ENCODE data around the gene PRRC2B. TPM values are rescaled to one million over a fixed set of nuclear protein-coding genes. Genes with fewer than 3 reads are reported as not detected.

PRRC2B gene
- total RNA-seq, 2 experiments from 2014 or later, result 242 to 293 TPM

- CTCF ChIA-PET, result interaction anchor here (0.7 to 5.1 kb wide), 15 partner anchors 9 to 155 kb away, joined by 3 to 36 read pairs (median 4); partner anchors contain the start of gene POMT1
- Mint-ChIP-seq H3K4me3 (peak overlapping the region; percentile 70), H3K4me1 (peaks cover 92% of the 10 kb centered on the region), H3K27ac (peak overlapping the region; percentile 86), H3K9me3 (ENCODE audit: low read depth) (no peaks in the 10 kb centered on the region), H3K36me3 (peaks cover 21% of the 10 kb centered on the region), H3K27me3 (no peaks in the 10 kb centered on the region)
- ATAC-seq (no peak), DNase-seq (no peak)
Observed at GRCh38 chr9:131405428-131405827, 11.5 kb downstream of the PRRC2B start.

- peaks cover 90% of the 10 kb centered on the region for H3K4me1 Mint-ChIP-seq
- H3K9me3 Mint-ChIP-seq (ENCODE audit: low read depth), result no peaks in the 10 kb centered on the region
- peaks cover 21% of the 10 kb centered on the region for H3K36me3 Mint-ChIP-seq
- DNase-seq (no peak), ATAC-seq (no peak)
- H3K4me3 Mint-ChIP-seq, result peak overlapping the region; percentile 70
- CTCF ChIA-PET, result interaction anchor here (0.7 to 5.1 kb wide), 15 partner anchors 7 to 98 kb away, joined by 3 to 36 read pairs (median 4); partner anchors contain the start of gene POMT1
- peak overlapping the region; percentile 86 for H3K27ac Mint-ChIP-seq
- no peaks in the 10 kb centered on the region for H3K27me3 Mint-ChIP-seq
Observed at GRCh38 chr9:131405858-131406537, 12.1 kb downstream of the PRRC2B start.

- Mint-ChIP-seq H3K27me3 (no peaks in the 10 kb centered on the region), H3K4me1 (peaks cover 90% of the 10 kb centered on the region), H3K4me3 (peak overlapping the region; percentile 70), H3K9me3 (ENCODE audit: low read depth) (no peaks in the 10 kb centered on the region), H3K36me3 (peaks cover 18% of the 10 kb centered on the region), H3K27ac (peak overlapping the region; percentile 86)
- ATAC-seq, result peak; percentile 29
- CTCF ChIA-PET, result interaction anchor here (0.8 to 5.1 kb wide), 12 partner anchors 8 to 78 kb away, joined by 3 to 36 read pairs (median 6); no protein-coding TSS in a partner anchor
- no peak for DNase-seq
Observed at GRCh38 chr9:131406563-131407436, 12.9 kb downstream of the PRRC2B start.

GRCh38 chr9:131407717-131408195, 13.9 kb downstream of the PRRC2B start:
- Mint-ChIP-seq H3K27me3 (no peaks in the 10 kb centered on the region), H3K4me1 (peaks cover 89% of the 10 kb centered on the region), H3K4me3 (peak overlapping the region; percentile 70), H3K9me3 (ENCODE audit: low read depth) (no peaks in the 10 kb centered on the region), H3K27ac (peak overlapping the region; percentile 86), H3K36me3 (peaks cover 15% of the 10 kb centered on the region)
- peak; percentile 74 for ATAC-seq
- CTCF ChIA-PET, result interaction anchor here (0.5 to 5.1 kb wide), 12 partner anchors 9 to 153 kb away, joined by 3 to 36 read pairs (median 5); no protein-coding TSS in a partner anchor
- DNase-seq, result peak; percentile 76

GRCh38 chr9:131409458-131409992, 15.6 kb downstream of the PRRC2B start:
- Mint-ChIP-seq H3K27ac (peak overlapping the region; percentile 88), H3K4me1 (peaks cover 85% of the 10 kb centered on the region), H3K27me3 (no peaks in the 10 kb centered on the region), H3K36me3 (peaks cover 22% of the 10 kb centered on the region), H3K9me3 (ENCODE audit: low read depth) (no peaks in the 10 kb centered on the region), H3K4me3 (peak overlapping the region; percentile 44)
- ATAC-seq (no peak), DNase-seq (no peak)
- CTCF ChIA-PET, result no interaction called here

- ATAC-seq (peak; percentile 16), DNase-seq (peak; percentile 72)
- Mint-ChIP-seq H3K4me1 (peaks cover 83% of the 10 kb centered on the region), H3K36me3 (peaks cover 23% of the 10 kb centered on the region), H3K9me3 (ENCODE audit: low read depth) (no peaks in the 10 kb centered on the region), H3K27ac (peak overlapping the region; percentile 88), H3K27me3 (no peaks in the 10 kb centered on the region), H3K4me3 (peak overlapping the region; percentile 44)
- CTCF ChIA-PET, result interaction anchor here (1.3 kb wide), 1 partner anchor 11 kb away, joined by 3 read pairs; no protein-coding TSS in a partner anchor
Observed at GRCh38 chr9:131410044-131410491, 16.2 kb downstream of the PRRC2B start.

- Mint-ChIP-seq H3K4me3 (no peak overlapping the region), H3K36me3 (peaks cover 25% of the 10 kb centered on the region), H3K4me1 (peaks cover 81% of the 10 kb centered on the region), H3K27me3 (no peaks in the 10 kb centered on the region), H3K9me3 (ENCODE audit: low read depth) (no peaks in the 10 kb centered on the region), H3K27ac (no peak overlapping the region)
- ATAC-seq (no peak), DNase-seq (no peak)
- CTCF ChIA-PET, result interaction anchor here (1.0 to 1.3 kb wide), 3 partner anchors 15 to 62 kb away, joined by 3 to 4 read pairs (median 4); no protein-coding TSS in a partner anchor
Observed at GRCh38 chr9:131411719-131412681, 18.1 kb downstream of the PRRC2B start.

- H3K9me3 Mint-ChIP-seq (ENCODE audit: low read depth), result no peaks in the 10 kb centered on the region
- peaks cover 83% of the 10 kb centered on the region for H3K4me1 Mint-ChIP-seq
- ATAC-seq, result no peak
- peak overlapping the region; percentile 13 for H3K4me3 Mint-ChIP-seq
- H3K27ac Mint-ChIP-seq, result peak overlapping the region; percentile 84
- no peak for DNase-seq
- peaks cover 27% of the 10 kb centered on the region for H3K36me3 Mint-ChIP-seq
- CTCF ChIA-PET, result interaction anchor here (0.6 to 3.5 kb wide), 5 partner anchors 9 to 67 kb away, joined by 3 to 17 read pairs (median 5); no protein-coding TSS in a partner anchor
- H3K27me3 Mint-ChIP-seq, result no peaks in the 10 kb centered on the region
Observed at GRCh38 chr9:131416509-131416908, 22.6 kb downstream of the PRRC2B start.

GRCh38 chr9:131417264-131418142, 23.6 kb downstream of the PRRC2B start:
- no peak for DNase-seq
- CTCF ChIA-PET, result interaction anchor here (0.6 to 3.5 kb wide), 8 partner anchors 10 to 86 kb away, joined by 3 to 17 read pairs (median 4); no protein-coding TSS in a partner anchor
- Mint-ChIP-seq H3K4me3 (peak overlapping the region; percentile 61), H3K4me1 (peaks cover 83% of the 10 kb centered on the region), H3K36me3 (peaks cover 30% of the 10 kb centered on the region), H3K9me3 (ENCODE audit: low read depth) (no peaks in the 10 kb centered on the region), H3K27me3 (no peaks in the 10 kb centered on the region), H3K27ac (peak overlapping the region; percentile 84)
- ATAC-seq, result peak; percentile 48

- H3K4me1 Mint-ChIP-seq, result peaks cover 86% of the 10 kb centered on the region
- DNase-seq (no peak), ATAC-seq (no peak)
- H3K9me3 Mint-ChIP-seq (ENCODE audit: low read depth), result no peaks in the 10 kb centered on the region
- peak overlapping the region; percentile 61 for H3K4me3 Mint-ChIP-seq
- H3K27me3 Mint-ChIP-seq, result no peaks in the 10 kb centered on the region
- CTCF ChIA-PET, result interaction anchor here (0.6 to 3.5 kb wide), 9 partner anchors 9 to 85 kb away, joined by 3 to 17 read pairs (median 4); no protein-coding TSS in a partner anchor
- peaks cover 32% of the 10 kb centered on the region for H3K36me3 Mint-ChIP-seq
- peak overlapping the region; percentile 84 for H3K27ac Mint-ChIP-seq
Observed at GRCh38 chr9:131418143-131419025, 24.5 kb downstream of the PRRC2B start.
